Nephron progenitor cell (in vitro differentiated cells): ENCODE measurements around the gene GAGE10.

ENCODE experiments used
- DNase-seq: peaks from one replicate; pipeline ENCODE4 v3.0.0; 2021
- H3K27ac Mint-ChIP-seq: 2 replicates; pipeline ENCODE4 v1.8.0; 2021; ENCODE audit warnings: mild to moderate bottlenecking, moderate library complexity, mixed read lengths
- H3K27me3 Mint-ChIP-seq: 2 replicates; pipeline ENCODE4 v1.8.0; 2021; ENCODE audit warnings: mild to moderate bottlenecking, low read depth, mixed read lengths; ENCODE audit not compliant: poor library complexity
- H3K36me3 Mint-ChIP-seq: 2 replicates; pipeline ENCODE4 v1.8.0; 2021; ENCODE audit warnings: low read depth, mixed read lengths
- H3K4me1 Mint-ChIP-seq: 2 replicates; pipeline ENCODE4 v1.8.0; 2021; ENCODE audit warnings: mixed read lengths
- H3K4me3 Mint-ChIP-seq: 2 replicates; pipeline ENCODE4 v1.8.0; 2021; ENCODE audit warnings: mild to moderate bottlenecking, moderate library complexity, mixed read lengths
- H3K9me3 Mint-ChIP-seq: 2 replicates; pipeline ENCODE4 v1.8.0; 2021; ENCODE audit warnings: mild to moderate bottlenecking, moderate library complexity, mixed read lengths
- TF ChIP-seq, protein P1 (sequence below): fragments of 200-600 bp; sonication (generic); IDR thresholded peaks from 2 replicates; pipeline ENCODE4 v1.5.0; 2021; ENCODE audit warnings: antibody characterized with exemption

Gene GAGE10

DNA sequence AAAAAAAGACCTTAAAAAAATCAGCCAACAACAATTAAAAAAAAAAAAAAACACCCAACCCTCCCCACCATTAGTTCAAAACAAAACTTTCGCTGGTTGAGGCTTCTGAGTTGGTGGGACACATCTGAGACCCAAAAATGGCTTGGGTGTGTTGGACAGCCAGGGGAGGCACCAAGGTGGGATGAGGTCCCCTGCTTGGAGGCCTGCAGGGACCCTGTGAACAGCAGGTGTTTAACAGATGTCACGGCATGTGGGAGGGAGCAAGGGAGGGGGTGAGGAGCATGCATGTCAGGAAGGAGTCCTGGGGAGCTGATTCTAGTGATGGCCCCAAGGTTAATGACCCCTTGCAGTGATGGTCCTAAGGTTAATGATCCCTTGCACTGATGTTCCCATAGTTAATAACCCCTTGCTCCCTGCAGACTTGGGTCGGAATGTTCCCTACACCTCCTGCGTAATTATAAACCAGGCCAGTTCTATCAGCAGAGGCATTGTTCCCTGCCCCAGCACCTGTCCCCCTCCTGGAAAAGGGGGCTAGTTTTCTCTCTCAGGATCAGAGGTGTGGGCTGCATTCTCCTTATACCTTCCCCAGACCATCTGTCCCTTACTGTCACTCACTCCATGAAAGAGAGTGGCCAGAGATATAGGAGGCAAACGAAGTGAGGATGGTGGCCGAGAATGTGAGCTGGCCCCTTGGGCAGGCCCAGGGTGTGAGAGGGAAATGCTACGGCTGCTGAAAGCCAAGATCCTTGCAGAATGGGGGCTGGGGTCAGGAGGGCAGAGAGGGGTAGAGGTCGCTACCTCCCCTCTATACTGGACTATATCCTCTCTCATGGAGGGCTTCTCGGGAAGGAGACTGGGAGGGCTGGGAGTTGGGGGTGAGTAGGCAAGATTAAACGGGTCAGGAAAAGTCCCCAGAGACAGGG lies 36.7 kb upstream of the GAGE10 start:
- TF ChIP-seq, protein P1, sequence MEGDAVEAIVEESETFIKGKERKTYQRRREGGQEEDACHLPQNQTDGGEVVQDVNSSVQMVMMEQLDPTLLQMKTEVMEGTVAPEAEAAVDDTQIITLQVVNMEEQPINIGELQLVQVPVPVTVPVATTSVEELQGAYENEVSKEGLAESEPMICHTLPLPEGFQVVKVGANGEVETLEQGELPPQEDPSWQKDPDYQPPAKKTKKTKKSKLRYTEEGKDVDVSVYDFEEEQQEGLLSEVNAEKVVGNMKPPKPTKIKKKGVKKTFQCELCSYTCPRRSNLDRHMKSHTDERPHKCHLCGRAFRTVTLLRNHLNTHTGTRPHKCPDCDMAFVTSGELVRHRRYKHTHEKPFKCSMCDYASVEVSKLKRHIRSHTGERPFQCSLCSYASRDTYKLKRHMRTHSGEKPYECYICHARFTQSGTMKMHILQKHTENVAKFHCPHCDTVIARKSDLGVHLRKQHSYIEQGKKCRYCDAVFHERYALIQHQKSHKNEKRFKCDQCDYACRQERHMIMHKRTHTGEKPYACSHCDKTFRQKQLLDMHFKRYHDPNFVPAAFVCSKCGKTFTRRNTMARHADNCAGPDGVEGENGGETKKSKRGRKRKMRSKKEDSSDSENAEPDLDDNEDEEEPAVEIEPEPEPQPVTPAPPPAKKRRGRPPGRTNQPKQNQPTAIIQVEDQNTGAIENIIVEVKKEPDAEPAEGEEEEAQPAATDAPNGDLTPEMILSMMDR: no peak
- peaks cover 7% of the 10 kb centered on the region for H3K36me3 Mint-ChIP-seq
- H3K27me3 Mint-ChIP-seq: peaks cover 4% of the 10 kb centered on the region
- DNase-seq: peak; percentile 10
- H3K27ac Mint-ChIP-seq: peak overlapping the region; percentile 26
- peaks cover 69% of the 10 kb centered on the region for H3K9me3 Mint-ChIP-seq
- peaks cover 58% of the 10 kb centered on the region for H3K4me1 Mint-ChIP-seq
- peak overlapping the region; percentile 72 for H3K4me3 Mint-ChIP-seq

DNA sequence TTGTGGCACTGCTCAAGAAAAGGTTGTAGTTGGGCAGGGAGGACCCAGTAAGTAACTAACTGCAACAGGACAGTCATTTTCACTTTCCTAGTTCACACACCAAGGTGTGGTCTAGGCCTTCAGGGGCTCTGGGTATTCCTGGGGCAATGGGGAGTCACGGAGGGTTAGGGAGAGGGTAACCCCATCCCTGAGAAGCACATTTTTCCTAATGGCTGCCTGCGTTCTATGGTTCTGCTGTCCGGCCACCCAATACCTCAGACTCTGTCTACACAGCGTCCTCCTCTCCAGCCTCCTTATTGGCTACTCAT lies 34.8 kb upstream of the GAGE10 start:
- Mint-ChIP-seq H3K4me1 (peaks cover 74% of the 10 kb centered on the region), H3K9me3 (peaks cover 57% of the 10 kb centered on the region), H3K36me3 (peaks cover 7% of the 10 kb centered on the region), H3K4me3 (peak overlapping the region; percentile 93), H3K27me3 (no peaks in the 10 kb centered on the region), H3K27ac (peak overlapping the region; percentile 100)
- no peak for DNase-seq
- TF ChIP-seq, protein P1: no peak

DNA sequence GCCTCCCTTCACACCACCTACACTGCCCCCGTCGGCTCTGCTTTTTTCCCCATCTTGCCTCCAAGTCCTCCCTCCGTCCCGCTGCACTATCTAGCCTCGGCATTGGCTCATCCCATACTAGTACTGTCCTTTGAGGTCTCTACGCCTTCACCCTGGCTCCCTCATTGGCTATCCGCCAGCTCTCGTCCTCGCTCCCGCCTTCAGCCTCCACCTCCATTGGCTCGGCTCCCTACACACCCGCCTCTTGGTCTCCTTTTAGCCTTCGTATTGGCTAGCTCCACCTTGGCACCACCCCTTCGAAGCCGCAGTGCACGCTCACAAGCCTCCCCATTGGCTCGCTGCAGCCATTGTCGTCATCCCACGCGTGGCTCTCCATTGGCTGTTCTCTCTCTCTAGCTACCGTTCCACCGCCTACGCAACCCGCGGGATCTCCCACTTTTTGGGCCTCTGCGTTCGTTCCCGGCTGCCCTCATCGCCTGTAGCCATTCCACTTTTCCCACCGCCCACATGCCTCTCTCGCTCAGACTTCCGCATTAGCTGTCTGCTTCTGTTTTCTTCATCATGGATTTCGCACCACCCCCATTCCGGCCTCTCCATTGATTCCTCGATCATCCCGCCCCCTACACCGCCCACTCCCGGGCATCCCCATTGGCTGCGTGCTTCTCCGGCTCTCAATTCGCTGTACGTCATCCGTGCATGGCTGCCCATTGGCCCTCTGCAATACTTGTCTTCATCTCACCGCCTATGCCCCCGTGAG lies 34.3 kb upstream of the GAGE10 start:
- Mint-ChIP-seq H3K27ac (peak overlapping the region; percentile 100), H3K4me3 (peak overlapping the region; percentile 93), H3K36me3 (peaks cover 7% of the 10 kb centered on the region), H3K9me3 (peaks cover 52% of the 10 kb centered on the region), H3K27me3 (no peaks in the 10 kb centered on the region), H3K4me1 (peaks cover 68% of the 10 kb centered on the region)
- DNase-seq: peak; percentile 88
- TF ChIP-seq, protein P1: no peak

DNA sequence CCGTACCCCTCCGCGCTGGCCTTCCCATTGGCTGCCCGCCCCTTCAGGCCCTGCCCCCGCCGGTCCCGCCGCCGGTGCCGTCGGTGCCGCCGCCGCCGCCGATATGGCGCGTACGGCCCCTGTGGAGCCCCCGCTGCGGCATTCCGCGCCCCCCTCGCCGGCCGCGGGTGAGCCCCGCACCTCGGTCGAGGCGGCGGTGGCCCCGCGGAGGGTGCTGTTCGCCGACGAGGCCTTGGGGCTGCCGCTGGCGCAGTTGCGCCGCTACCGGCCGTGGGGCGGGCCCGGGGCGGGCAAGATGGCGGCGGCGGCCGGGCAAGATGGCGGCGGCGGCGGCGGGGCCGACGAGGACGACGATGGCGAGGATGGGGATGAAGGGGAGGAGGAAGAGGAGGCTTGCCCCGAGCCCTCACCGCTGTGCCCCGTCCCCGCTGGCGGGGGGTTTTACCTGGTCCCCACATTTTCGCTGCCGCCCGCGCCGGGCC lies 33.6 kb upstream of the GAGE10 start, which contains the start of gene PPP1R3F:
PPP1R3F (plus strand) TSS at position 27 of the 482 bp plus-strand sequence; CDS start at position 104, 77 bp downstream.
- Mint-ChIP-seq H3K4me1 (peaks cover 70% of the 10 kb centered on the region), H3K27ac (peak within 1 kb of the TSS; percentile 100), H3K4me3 (peak within 1 kb of the TSS; percentile 93), H3K36me3 (peaks cover 9% of the 10 kb centered on the region), H3K9me3 (peaks cover 53% of the 10 kb centered on the region), H3K27me3 (no peaks in the 10 kb centered on the region)
- DNase-seq: no peak
- TF ChIP-seq, protein P1: no peak

DNA sequence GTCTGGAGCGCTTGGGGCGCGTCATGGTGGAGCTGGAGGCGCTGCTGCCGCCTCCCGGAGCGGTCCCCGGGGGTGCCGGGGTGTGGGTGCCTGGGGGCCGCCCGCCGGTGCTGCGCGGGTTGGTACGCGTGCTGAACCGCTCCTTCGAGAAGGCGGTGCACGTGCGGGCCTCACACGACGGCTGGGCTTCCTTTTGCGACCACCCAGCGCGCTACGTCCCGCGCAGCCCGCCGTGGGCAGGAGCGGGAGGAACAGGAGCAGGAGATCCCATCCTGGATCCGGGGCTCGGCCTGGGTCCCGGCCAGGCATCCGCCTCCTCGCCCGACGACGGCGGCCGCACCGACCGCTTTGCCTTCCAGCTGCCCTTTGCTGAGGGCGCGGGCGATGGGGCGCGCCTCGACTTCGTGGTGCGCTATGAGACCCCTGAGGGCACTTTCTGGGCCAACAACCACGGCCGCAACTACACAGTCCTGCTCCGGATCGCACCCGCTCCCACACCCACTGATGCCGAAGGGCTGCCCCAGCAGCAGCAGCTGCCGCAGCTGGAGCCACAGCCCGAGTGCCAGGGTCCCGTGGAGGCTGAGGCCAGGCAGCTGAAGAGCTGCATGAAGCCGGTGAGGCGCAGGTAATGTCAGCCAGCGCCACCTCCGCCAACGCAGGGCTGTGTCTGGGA lies 33.1 kb upstream of the GAGE10 start:
- H3K27me3 Mint-ChIP-seq: no peaks in the 10 kb centered on the region
- H3K27ac Mint-ChIP-seq: no peak overlapping the region
- peaks cover 15% of the 10 kb centered on the region for H3K36me3 Mint-ChIP-seq
- TF ChIP-seq, protein P1: no peak
- no peak for DNase-seq
- H3K4me3 Mint-ChIP-seq: peak overlapping the region; percentile 72
- peaks cover 53% of the 10 kb centered on the region for H3K9me3 Mint-ChIP-seq
- H3K4me1 Mint-ChIP-seq: peaks cover 70% of the 10 kb centered on the region
